GM12878 (cell line): ENCODE results near the gene CNTN6. TPM values are rescaled to one million over a fixed set of nuclear protein-coding genes. Genes with fewer than 3 reads are reported as not detected.

Experiments used
- ATAC-seq: fragments of 200-7000 bp; cut with Tn5 transposase; 3 replicates; pipeline ENCODE4 v1.9.1; 2020; ENCODE audit warnings: mild to moderate bottlenecking, moderate library complexity
- BruUV-seq: library from RNA; stranded (reverse); fragments of 400-500 nt; replicated peaks from 2 replicates; lab custom pipeline; 2021; lab: Mats Ljungman, UMichigan
- CTCF ChIA-PET: fragments of 300-600 bp; sonication (Branson Sonifier 250); formaldehyde crosslinking; extraction: SDS; loops from one replicate; lab custom pipeline; 2021; ENCODE audit warnings: inconsistent platforms; lab: Yijun Ruan, JAX
- POLR2A ChIA-PET: fragments of 350-600 bp; formaldehyde crosslinking; extraction: SDS; loops from one replicate; lab custom pipeline; 2021; ENCODE audit warnings: inconsistent platforms; lab: Charles Lee
- RAD21 ChIA-PET: fragments of 300-600 bp; sonication (Branson Sonifier 250); formaldehyde crosslinking; loops from one replicate; lab custom pipeline; 2023; ENCODE audit warnings: antibody characterized with exemption; ENCODE audit not compliant: unreplicated experiment; lab: Charles Lee
- SMC1A ChIA-PET: fragments of 300-600 bp; sonication (Branson Sonifier 250); formaldehyde crosslinking; loops from one replicate; lab custom pipeline; 2023; ENCODE audit not compliant: unreplicated experiment, uncharacterized antibody; lab: Charles Lee
- DNase-seq: peaks from one replicate; pipeline ENCODE4 v3.0.0-alpha.2; 2011; ENCODE audit warnings: low read depth, low spot score
- FAIRE-seq: peaks from 3 replicates; lab custom pipeline; 2011; peaks lifted over from hg19 to GRCh38; lab: Jason Lieb, UNC
- H2AFZ ChIP-seq: 2 replicates; pipeline ENCODE4 v1.6.0; 2011; ENCODE audit warnings: low read depth, low read length, control low read depth; ENCODE audit not compliant: control insufficient read depth
- H3K27ac ChIP-seq: 2 replicates; pipeline ENCODE4 v1.5.1; 2011; ENCODE audit warnings: control low read depth; ENCODE audit not compliant: control insufficient read depth, insufficient read depth
- H3K27me3 ChIP-seq, 2 experiments: replicated peaks in 1 of 2; 2 replicates each; pipeline versions ENCODE4 v1.6.0 to v1.6.1; 2011; ENCODE audit warnings: low read length in 1 of 2; ENCODE audit not compliant: control insufficient read depth in 2 of 2, insufficient read depth in 2 of 2
- H3K36me3 ChIP-seq, 2 experiments: 2 replicates each; pipeline ENCODE4 v1.5.1; 2011; ENCODE audit warnings: low read length in 1 of 2; ENCODE audit not compliant: control insufficient read depth in 2 of 2, insufficient read depth in 2 of 2
- H3K4me1 ChIP-seq: 2 replicates; pipeline ENCODE4 v1.6.1; 2011; ENCODE audit warnings: mild to moderate bottlenecking, low read length, moderate library complexity, mixed read lengths; ENCODE audit not compliant: control insufficient read depth, insufficient read depth
- H3K4me2 ChIP-seq: 2 replicates; pipeline ENCODE4 v1.6.0; 2011; ENCODE audit warnings: control low read depth; ENCODE audit not compliant: control insufficient read depth, insufficient read depth
- H3K4me3 ChIP-seq: fragments of 200-600 bp; sonication (generic); 2 replicates; pipeline ENCODE4 v1.5.1; 2016
- H3K79me2 ChIP-seq: 2 replicates; pipeline ENCODE4 v1.6.0; 2011; ENCODE audit warnings: low read length; ENCODE audit not compliant: control insufficient read depth, insufficient read depth
- H3K9ac ChIP-seq: 2 replicates; pipeline ENCODE4 v1.8.0; 2011; ENCODE audit warnings: low read length, control low read depth, mixed read lengths; ENCODE audit not compliant: control insufficient read depth, insufficient read depth
- H3K9me3 ChIP-seq: replicated peaks from 3 replicates; pipeline ENCODE4 v1.5.1; 2011; ENCODE audit warnings: mild to moderate bottlenecking, low read length; ENCODE audit not compliant: control insufficient read depth, insufficient read depth
- H4K20me1 ChIP-seq: 2 replicates; pipeline ENCODE4 v1.6.0; 2011; ENCODE audit not compliant: control insufficient read depth, insufficient read depth
- EED ChIP-seq: sonication (generic); IDR thresholded peaks from 2 replicates; pipeline ENCODE4 v1.6.1; 2016; ENCODE audit warnings: antibody characterized with exemption, low read depth
- FOXK2 ChIP-seq: fragments of 450-650 bp; IDR thresholded peaks from 2 replicates; pipeline ENCODE4 v1.6.1; 2017; ENCODE audit warnings: mild to moderate bottlenecking, moderate library complexity
- IRF4 ChIP-seq: IDR thresholded peaks from 2 replicates; pipeline ENCODE4 v1.6.1; 2011; ENCODE audit warnings: low read depth, low read length
- MEF2B ChIP-seq: fragments of 450-650 bp; IDR thresholded peaks from 2 replicates; pipeline ENCODE4 v1.6.1; 2018; ENCODE audit warnings: mild to moderate bottlenecking, moderate library complexity; ENCODE audit not compliant: partially characterized antibody, poor library complexity, severe bottlenecking
- MYC ChIP-seq: IDR thresholded peaks from 2 replicates; pipeline ENCODE4 v1.6.1; 2011; ENCODE audit warnings: mild to moderate bottlenecking, low read length, moderate library complexity, inconsistent platforms; ENCODE audit not compliant: insufficient read depth, insufficient replicate concordance, insufficient read length, severe bottlenecking
- NRF1 ChIP-seq: conservative IDR thresholded peaks from 2 replicates; pipeline ENCODE4 v1.6.1; 2011; ENCODE audit warnings: mild to moderate bottlenecking, low read depth, low read length, improper control_type of control experiment
- PBX3 ChIP-seq: IDR thresholded peaks from 2 replicates; pipeline ENCODE4 v1.6.1; 2011; ENCODE audit warnings: mild to moderate bottlenecking, low read depth, low read length, moderate library complexity; ENCODE audit not compliant: insufficient replicate concordance
- STAT1 ChIP-seq: fragments of 450-650 bp; conservative IDR thresholded peaks from 2 replicates; pipeline ENCODE4 v1.6.1; 2014; ENCODE audit warnings: antibody characterized with exemption, mild to moderate bottlenecking
- SUZ12 ChIP-seq: fragments of 200-600 bp; sonication (generic); IDR thresholded peaks from one replicate; pipeline ENCODE4 v1.6.1; 2018; ENCODE audit warnings: antibody characterized with exemption, mild to moderate bottlenecking; ENCODE audit not compliant: unreplicated experiment
- ZBTB40 ChIP-seq: fragments of 450-650 bp; IDR thresholded peaks from 2 replicates; pipeline ENCODE4 v1.6.1; 2016; ENCODE audit warnings: mild to moderate bottlenecking, moderate library complexity, borderline replicate concordance
- WGBS: methylation state at CpG from one replicate; pipeline ENCODE4 v1.1.6; 2016; ENCODE audit warnings: low lambda C conversion rate; ENCODE audit not compliant: insufficient replicate concordance, insufficient coverage; ENCODE audit errors: missing lambda C conversion rate; 5-methylcytosine and 5-hydroxymethylcytosine counted together
- in situ Hi-C: fragments of 300-500 bp; cut with MboI; formaldehyde crosslinking; loops from 9 replicates; pipeline ENCODE4 v1.14.3; 2018; ENCODE audit warnings: mixed read lengths
- intact Hi-C: fragments of 100-400 bp; cut with micrococcal nuclease; formaldehyde crosslinking; loops from one replicate; pipeline ENCODE4 v1.14.2; 2022; ENCODE audit not compliant: unreplicated experiment
- polyA plus RNA-seq, 11 experiments: library from polyadenylated mRNA; depleted of rRNA in 4 of 11; unstranded in 6 of 11; stranded (reverse) in 5 of 11; fragments of >200 nt; fragmentation: Nextera tagmentation in 4 of 11; fragmentation: Illumina TruSeq in 1 of 11; extraction: Ambion mirVana in 4 of 11; extraction: Trizol in 1 of 11; gene quantifications; 1 replicate in 1 of 11; 2 replicates in 10 of 11; pipeline versions ENCODE4 v1.2.1 to v1.2.3, GENCODE V29; 2011 to 2016; ENCODE audit warnings: inconsistent platforms in 2 of 11, missing spikeins in 2 of 11, low read depth in 1 of 11
- total RNA-seq, 4 experiments: library from RNA; depleted of rRNA in 3 of 4; stranded (reverse); fragments of >200 nt in 3 of 4; fragmentation: Illumina TruSeq in 1 of 4; extraction: Trizol in 1 of 4; gene quantifications; 2 replicates each; pipeline versions ENCODE4 v1.2.1 to v1.2.3, GENCODE V29; 2013 to 2021

Gene CNTN6
- total and polyA plus RNA-seq, 10 of the 15 experiments (the other 5 are each of a cell fraction or from before 2014, with no cell fraction given): not detected

GRCh38 chr3:1235526-1236120, 142.8 kb downstream of the CNTN6 start (continued):
- TF ChIP-seq ZBTB40 (no peak), STAT1 (no peak), MYC (no peak)

- Histone ChIP-seq H3K4me1 (no peaks in the 10 kb centered on the region), H4K20me1 (no peaks in the 10 kb centered on the region), H2AFZ (no peak overlapping the region), H3K4me2 (no peak overlapping the region), H3K9me3 (no peaks in the 10 kb centered on the region), H3K9ac (no peak overlapping the region), H3K27me3 (no peaks in the 10 kb centered on the region), H3K27ac (no peak overlapping the region), H3K4me3 (no peak overlapping the region), H3K79me2 (no peaks in the 10 kb centered on the region), H3K36me3 (no peaks in the 10 kb centered on the region)
- FAIRE-seq (no peak), DNase-seq (no peak), ATAC-seq (no peak)
- RAD21 ChIA-PET: interaction anchor here (0.6 to 1.0 kb wide), 3 partner anchors 41 to 341 kb away, joined by 3 to 4 read pairs (median 3); no protein-coding TSS in a partner anchor
- POLR2A ChIA-PET: no interaction called here
- 0% methylated on average over 5 of the region's 5 CpGs for WGBS
- SMC1A ChIA-PET: interaction anchor here (0.9 to 1.0 kb wide), 2 partner anchors 168 to 349 kb away, joined by 3 to 4 read pairs; no protein-coding TSS in a partner anchor
- no TSS peak for BruUV-seq
- CTCF ChIA-PET: interaction anchor here (1.1 kb wide), 1 partner anchor 167 kb away, joined by 3 read pairs; no protein-coding TSS in a partner anchor
- in situ Hi-C loops (no loop called here), intact Hi-C loops (loop anchor here (10.0 kb wide), 1 partner anchor 347 kb away; no protein-coding TSS in a partner anchor)
- no peak for TF ChIP-seq NRF1
- TF ChIP-seq SUZ12: no peak
- no peak for TF ChIP-seq ZBTB40
- TF ChIP-seq IRF4: no peak
- no peak for TF ChIP-seq EED
- no peak for TF ChIP-seq PBX3
- no peak for TF ChIP-seq MEF2B
- no peak for TF ChIP-seq FOXK2
Observed at GRCh38 chr3:1251282-1252060, 158.6 kb downstream of the CNTN6 start.
